ENCODE measurements around the gene KNDC1. TPM values are rescaled to one million over a fixed set of nuclear protein-coding genes. Genes with fewer than 3 reads are reported as not detected.
"Not testable (repeated sequence)": the region's sequence is repeated elsewhere in the genome, so short reads cannot be mapped to it uniquely, and the experiment has no call there.

Gene KNDC1
- total RNA-seq, 1 donor from 2014 or later = 0.09 TPM

DNA sequence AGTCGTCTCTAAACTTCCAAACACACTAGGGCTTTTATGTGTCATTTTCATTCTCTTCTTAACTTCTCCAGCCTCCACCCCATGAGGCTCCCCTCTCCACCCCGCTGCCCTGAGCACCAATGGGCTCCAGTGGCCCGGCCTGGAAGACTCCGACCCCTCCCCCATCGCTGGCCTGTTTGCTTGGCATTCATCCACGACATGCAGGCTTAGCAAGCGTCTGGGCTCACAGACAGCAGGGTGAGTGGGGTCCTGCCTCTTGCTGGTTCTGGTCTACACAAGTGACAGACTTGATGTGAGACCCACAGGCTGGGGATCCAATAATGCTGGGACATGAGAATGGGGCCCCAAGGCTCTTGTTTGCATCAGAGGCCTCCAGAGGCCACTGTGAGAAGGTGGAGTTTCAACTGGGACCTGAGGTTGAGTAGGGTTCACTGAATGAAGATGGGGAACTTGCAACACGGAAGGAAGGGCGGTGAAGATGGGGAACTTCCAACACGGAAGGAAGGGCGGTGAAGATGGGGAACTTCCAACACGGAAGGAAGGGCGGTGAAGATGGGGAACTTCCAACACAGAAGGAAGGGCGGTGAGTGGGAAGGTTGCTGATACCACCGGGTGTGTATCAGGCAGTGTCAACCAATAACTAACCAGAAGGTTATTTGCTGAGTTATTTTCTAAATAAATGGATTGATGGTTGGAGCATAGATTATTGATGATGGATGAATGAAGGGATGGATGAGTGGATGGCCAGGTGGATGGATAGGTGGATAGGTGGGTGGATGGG is 14.0 kb downstream of the KNDC1 start:
- ATAC-seq (ENCODE audit: low read depth) = no peak
- TF ChIP-seq, protein P1, sequence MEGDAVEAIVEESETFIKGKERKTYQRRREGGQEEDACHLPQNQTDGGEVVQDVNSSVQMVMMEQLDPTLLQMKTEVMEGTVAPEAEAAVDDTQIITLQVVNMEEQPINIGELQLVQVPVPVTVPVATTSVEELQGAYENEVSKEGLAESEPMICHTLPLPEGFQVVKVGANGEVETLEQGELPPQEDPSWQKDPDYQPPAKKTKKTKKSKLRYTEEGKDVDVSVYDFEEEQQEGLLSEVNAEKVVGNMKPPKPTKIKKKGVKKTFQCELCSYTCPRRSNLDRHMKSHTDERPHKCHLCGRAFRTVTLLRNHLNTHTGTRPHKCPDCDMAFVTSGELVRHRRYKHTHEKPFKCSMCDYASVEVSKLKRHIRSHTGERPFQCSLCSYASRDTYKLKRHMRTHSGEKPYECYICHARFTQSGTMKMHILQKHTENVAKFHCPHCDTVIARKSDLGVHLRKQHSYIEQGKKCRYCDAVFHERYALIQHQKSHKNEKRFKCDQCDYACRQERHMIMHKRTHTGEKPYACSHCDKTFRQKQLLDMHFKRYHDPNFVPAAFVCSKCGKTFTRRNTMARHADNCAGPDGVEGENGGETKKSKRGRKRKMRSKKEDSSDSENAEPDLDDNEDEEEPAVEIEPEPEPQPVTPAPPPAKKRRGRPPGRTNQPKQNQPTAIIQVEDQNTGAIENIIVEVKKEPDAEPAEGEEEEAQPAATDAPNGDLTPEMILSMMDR (IDR thresholded peaks at IDR 0.05) = no peak
- Mint-ChIP-seq H3K9me3 (peaks cover 6% of the 10 kb centered on the region), H3K36me3 (ENCODE audit: low read depth) (no peaks in the 10 kb centered on the region), H3K27me3 (peaks cover 10% of the 10 kb centered on the region), H3K4me3 (no peak overlapping the region), H3K4me1 (peaks cover 6% of the 10 kb centered on the region), H3K27ac (no peak overlapping the region)
- ChIA-PET POLR2A (no interaction called here), CTCF (no interaction called here)
- intact Hi-C loops (cut with micrococcal nuclease) = no loop called here
- DNase-seq = no peak

GRCh38 chr10:133174689-133175263 is 14.8 kb downstream of the KNDC1 start:
- Mint-ChIP-seq H3K27ac (no peak overlapping the region), H3K9me3 (peaks cover 6% of the 10 kb centered on the region), H3K4me1 (peaks cover 6% of the 10 kb centered on the region), H3K27me3 (peaks cover 10% of the 10 kb centered on the region), H3K36me3 (ENCODE audit: low read depth) (no peaks in the 10 kb centered on the region), H3K4me3 (no peak overlapping the region)
- ATAC-seq (ENCODE audit: low read depth) (no peak), DNase-seq (no peak)
- ChIA-PET POLR2A (no interaction called here), CTCF (no interaction called here)
- intact Hi-C loops (cut with micrococcal nuclease) = no loop called here
- TF ChIP-seq, protein P1 (IDR thresholded peaks at IDR 0.05) = no peak

DNA sequence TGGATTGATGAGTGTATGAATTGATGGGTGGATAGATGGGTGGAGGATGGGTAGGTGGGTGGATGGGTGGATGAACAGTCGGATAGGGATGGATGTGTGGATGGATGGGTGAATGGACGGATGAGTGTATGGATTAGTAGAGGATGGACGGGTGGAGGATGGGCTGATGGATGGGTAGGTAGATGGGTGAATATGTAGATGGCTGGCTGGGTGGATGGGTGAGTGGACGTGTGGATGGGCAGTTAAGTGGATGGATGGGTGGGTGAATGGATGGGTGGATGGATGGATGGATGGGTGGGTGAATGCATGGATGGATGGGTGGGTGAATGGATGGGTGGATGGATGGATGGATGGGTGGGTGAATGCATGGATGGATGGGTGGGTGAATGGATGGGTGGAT is 15.6 kb downstream of the KNDC1 start:
- CTCF ChIA-PET; H3K4me3 Mint-ChIP-seq; H3K36me3 Mint-ChIP-seq (ENCODE audit: low read depth); H3K9me3 Mint-ChIP-seq; DNase-seq; H3K27ac Mint-ChIP-seq; intact Hi-C loops (cut with micrococcal nuclease); ATAC-seq (ENCODE audit: low read depth); POLR2A ChIA-PET; H3K4me1 Mint-ChIP-seq: not testable (repeated sequence)
- peaks cover 12% of the 10 kb centered on the region for H3K27me3 Mint-ChIP-seq

- Mint-ChIP-seq H3K36me3 (ENCODE audit: low read depth) (no peaks in the 10 kb centered on the region), H3K4me1 (peaks cover 6% of the 10 kb centered on the region), H3K9me3 (peaks cover 6% of the 10 kb centered on the region), H3K27ac (no peak overlapping the region), H3K4me3 (no peak overlapping the region), H3K27me3 (peaks cover 13% of the 10 kb centered on the region)
- POLR2A ChIA-PET = no interaction called here
- ATAC-seq (ENCODE audit: low read depth) (no peak), DNase-seq (no peak)
- TF ChIP-seq, protein P1 (IDR thresholded peaks at IDR 0.05) = no peak
- intact Hi-C loops (cut with micrococcal nuclease) = no loop called here
- CTCF ChIA-PET = no interaction called here
Measured at GRCh38 chr10:133176546-133176945, 16.5 kb downstream of the KNDC1 start.

DNA sequence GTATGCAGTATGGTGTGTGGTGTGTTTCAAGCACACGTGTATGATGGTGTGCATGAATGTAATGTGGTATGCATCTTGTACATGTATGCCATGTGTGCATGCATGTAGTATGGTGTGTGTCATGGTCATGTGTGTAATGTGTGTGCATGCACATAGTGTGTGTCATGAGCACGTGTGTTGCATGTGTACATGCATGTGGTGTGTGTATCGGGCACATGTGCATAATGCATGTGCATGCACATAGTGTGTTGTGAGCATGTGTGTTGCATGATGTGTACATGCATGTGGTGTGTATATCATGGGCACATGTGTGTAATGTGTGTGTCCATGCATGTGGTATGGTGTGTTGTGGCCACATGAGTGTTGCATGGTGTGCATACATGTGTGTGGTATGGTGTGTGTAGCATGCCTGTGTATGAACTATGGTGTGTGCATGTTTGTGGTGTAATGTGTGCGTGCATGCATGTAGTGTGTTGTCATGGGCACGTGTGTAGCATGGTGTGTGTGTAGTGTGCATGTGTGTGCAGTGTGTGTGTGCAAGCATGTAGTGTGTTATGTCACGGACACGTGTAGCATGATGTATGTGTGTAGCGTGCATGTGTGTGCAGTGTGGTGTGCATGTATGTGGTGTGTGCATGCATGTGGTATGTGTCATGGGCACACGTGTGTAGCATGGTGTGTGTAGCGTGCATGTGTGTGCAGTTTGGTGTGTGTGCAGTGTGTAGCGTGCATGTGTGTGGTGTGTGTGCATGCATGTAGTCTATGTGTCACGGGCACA is 17.6 kb downstream of the KNDC1 start:
- peaks cover 6% of the 10 kb centered on the region for H3K4me1 Mint-ChIP-seq
- TF ChIP-seq, protein P1 (IDR thresholded peaks at IDR 0.05) = no peak
- H3K9me3 Mint-ChIP-seq = peaks cover 6% of the 10 kb centered on the region
- peaks cover 10% of the 10 kb centered on the region for H3K27me3 Mint-ChIP-seq
- no peaks in the 10 kb centered on the region for H3K36me3 Mint-ChIP-seq (ENCODE audit: low read depth)
- no peak for ATAC-seq (ENCODE audit: low read depth)
- no peak overlapping the region for H3K27ac Mint-ChIP-seq
- POLR2A ChIA-PET = no interaction called here
- CTCF ChIA-PET = no interaction called here
- no peak overlapping the region for H3K4me3 Mint-ChIP-seq
- intact Hi-C loops (cut with micrococcal nuclease) = no loop called here
- no peak for DNase-seq
